H9 (cell line): Measurements from ENCODE around the gene PNKD. TPM values are rescaled to one million over a fixed set of nuclear protein-coding genes. Genes with fewer than 3 reads are reported as not detected.

Experiments used
- DNase-seq: peaks from one replicate; pipeline ENCODE4 v3.0.0-alpha.2; 2017
- H2AFZ ChIP-seq: one replicate; pipeline ENCODE4 v1.6.1; 2013; ENCODE audit warnings: mild to moderate bottlenecking, low read length, control low read depth, moderate library complexity
- H2AK5ac ChIP-seq: 2 replicates; pipeline ENCODE4 v1.6.1; 2013; ENCODE audit warnings: low read length, control low read depth, mixed read lengths; ENCODE audit not compliant: insufficient read length
- H2BK120ac ChIP-seq: one replicate; pipeline ENCODE4 v1.6.1; 2013; ENCODE audit warnings: low read depth, mild to moderate bottlenecking, low read length, control low read depth, inconsistent platforms; ENCODE audit not compliant: poor library complexity, severe bottlenecking
- H2BK12ac ChIP-seq: 2 replicates; pipeline ENCODE4 v1.6.1; 2013; ENCODE audit warnings: low read length, control low read depth, mixed read lengths, low read depth; ENCODE audit not compliant: insufficient read length
- H2BK15ac ChIP-seq: 2 replicates; pipeline ENCODE4 v1.6.1; 2013; ENCODE audit warnings: low read depth, low read length, control low read depth
- H2BK20ac ChIP-seq: one replicate; pipeline ENCODE4 v1.6.1; 2013; ENCODE audit warnings: low read depth, mild to moderate bottlenecking, low read length, control low read depth, inconsistent platforms; ENCODE audit not compliant: poor library complexity, severe bottlenecking
- H2BK5ac ChIP-seq: 2 replicates; pipeline ENCODE4 v1.6.1; 2013; ENCODE audit warnings: low read length, control low read depth, mixed read lengths; ENCODE audit not compliant: insufficient read length
- H3K14ac ChIP-seq: 2 replicates; pipeline ENCODE4 v1.6.1; 2013; ENCODE audit warnings: low read length, control low read depth; ENCODE audit not compliant: insufficient read depth
- H3K18ac ChIP-seq: 2 replicates; pipeline ENCODE4 v1.6.1; 2013; ENCODE audit warnings: low read depth, mild to moderate bottlenecking, mixed read lengths, low read length, control low read depth; ENCODE audit not compliant: insufficient read length
- H3K23ac ChIP-seq: 2 replicates; pipeline ENCODE4 v1.6.1; 2013; ENCODE audit warnings: low read length, control low read depth, mixed read lengths, low read depth; ENCODE audit not compliant: insufficient read length
- H3K23me2 ChIP-seq: 2 replicates; pipeline ENCODE4 v1.6.1; 2013; ENCODE audit warnings: low read depth, mild to moderate bottlenecking, mixed read lengths, low read length, control low read depth; ENCODE audit not compliant: insufficient read length, poor library complexity, severe bottlenecking
- H3K27ac ChIP-seq: 2 replicates; pipeline ENCODE4 v1.5.1; 2013; ENCODE audit warnings: low read length, control low read depth, mixed read lengths, low read depth; ENCODE audit not compliant: insufficient read length
- H3K27me3 ChIP-seq: 2 replicates; pipeline ENCODE4 v1.6.1; 2013; ENCODE audit warnings: low read length, control low read depth, inconsistent platforms; ENCODE audit not compliant: insufficient read depth
- H3K4ac ChIP-seq: 2 replicates; pipeline ENCODE4 v1.6.1; 2013; ENCODE audit warnings: low read depth, mild to moderate bottlenecking, control low read depth, inconsistent platforms, low read length, moderate library complexity
- H3K4me1 ChIP-seq: 2 replicates; pipeline ENCODE4 v1.6.1; 2013; ENCODE audit warnings: low read length, control low read depth, inconsistent platforms; ENCODE audit not compliant: insufficient read depth
- H3K4me2 ChIP-seq: 2 replicates; pipeline ENCODE4 v1.6.1; 2013; ENCODE audit warnings: low read length, control low read depth, mixed read lengths; ENCODE audit not compliant: insufficient read length, insufficient read depth
- H3K56ac ChIP-seq: 2 replicates; pipeline ENCODE4 v1.6.1; 2013; ENCODE audit warnings: low read depth, mild to moderate bottlenecking, mixed read lengths, low read length, control low read depth; ENCODE audit not compliant: insufficient read length
- H3K79me1 ChIP-seq: 2 replicates; pipeline ENCODE4 v1.6.1; 2013; ENCODE audit warnings: low read depth, mild to moderate bottlenecking, moderate library complexity, low read length, control low read depth, inconsistent platforms; ENCODE audit not compliant: insufficient read depth, poor library complexity, severe bottlenecking
- H3K79me2 ChIP-seq: 2 replicates; pipeline ENCODE4 v1.6.1; 2013; ENCODE audit warnings: low read length, control low read depth, inconsistent platforms; ENCODE audit not compliant: insufficient read depth
- H3K9ac ChIP-seq: 2 replicates; pipeline ENCODE4 v1.6.1; 2013; ENCODE audit warnings: low read length, control low read depth, mixed read lengths; ENCODE audit not compliant: insufficient read length; ENCODE audit errors: extremely low read depth
- H3K9me3 ChIP-seq: one replicate; pipeline ENCODE4 v1.6.1; 2013; ENCODE audit warnings: low read depth, low read length, inconsistent platforms; ENCODE audit not compliant: control insufficient read depth
- H3T11ph ChIP-seq: one replicate; pipeline ENCODE4 v1.6.1; 2013; ENCODE audit warnings: mild to moderate bottlenecking, low read length, control low read depth, inconsistent platforms
- H4K20me1 ChIP-seq: one replicate; pipeline ENCODE4 v1.6.1; 2013; ENCODE audit not compliant: control insufficient read depth, insufficient read length, insufficient read depth
- H4K5ac ChIP-seq: 2 replicates; pipeline ENCODE4 v1.6.1; 2013; ENCODE audit warnings: low read depth, mild to moderate bottlenecking, mixed read lengths, low read length, control low read depth; ENCODE audit not compliant: insufficient read length
- H4K8ac ChIP-seq: replicated peaks from 2 replicates; pipeline ENCODE4 v1.6.1; 2013; ENCODE audit warnings: low read length, control low read depth, mixed read lengths, low read depth; ENCODE audit not compliant: insufficient read length
- H4K91ac ChIP-seq: 2 replicates; pipeline ENCODE4 v1.6.1; 2013; ENCODE audit warnings: low read depth, mild to moderate bottlenecking, moderate library complexity, mixed read lengths, low read length, control low read depth; ENCODE audit not compliant: insufficient read length
- H3K27ac Mint-ChIP-seq, 3 experiments: 2 replicates in 2 of 3; 3 replicates in 1 of 3; pipeline ENCODE4 v1.8.0; 2020 to 2021; ENCODE audit warnings: mixed read lengths in 3 of 3, mild to moderate bottlenecking in 1 of 3, moderate library complexity in 1 of 3
- H3K27me3 Mint-ChIP-seq: 2 replicates; pipeline ENCODE4 v1.8.0; 2021; ENCODE audit warnings: low read depth, mild to moderate bottlenecking, moderate library complexity, mixed read lengths
- H3K36me3 Mint-ChIP-seq, 3 experiments: 2 replicates in 2 of 3; 3 replicates in 1 of 3; pipeline ENCODE4 v1.8.0; 2020 to 2021; ENCODE audit warnings: low read depth in 3 of 3, mixed read lengths in 3 of 3; ENCODE audit not compliant: insufficient read depth in 1 of 3
- H3K4me1 Mint-ChIP-seq, 2 experiments: 2 replicates each; pipeline ENCODE4 v1.8.0; 2020; ENCODE audit warnings: mixed read lengths in 2 of 2
- H3K4me3 Mint-ChIP-seq, 2 experiments: 2 replicates in 1 of 2; 3 replicates in 1 of 2; pipeline ENCODE4 v1.8.0; 2020 to 2021; ENCODE audit warnings: mild to moderate bottlenecking in 2 of 2, mixed read lengths in 2 of 2, moderate library complexity in 1 of 2
- H3K9me3 Mint-ChIP-seq, 2 experiments: 2 replicates in 1 of 2; 3 replicates in 1 of 2; pipeline ENCODE4 v1.8.0; 2020; ENCODE audit warnings: mild to moderate bottlenecking in 2 of 2, mixed read lengths in 2 of 2, moderate library complexity in 1 of 2
- CTCF ChIP-seq: fragments of 200-600 bp; sonication (generic); conservative IDR thresholded peaks from 3 replicates; pipeline ENCODE4 v1.8.0; 2021; ENCODE audit warnings: antibody characterized with exemption, mild to moderate bottlenecking
- WGBS: extraction: QIAGEN DNeasy Blood & Tissue Kit; methylation state at CpG from one replicate; pipeline ENCODE4 v1.1.7; 2013; ENCODE audit warnings: missing lambda C conversion rate, low lambda C conversion rate, mixed read lengths; ENCODE audit not compliant: insufficient read length; ENCODE audit errors: extremely low coverage; 5-methylcytosine and 5-hydroxymethylcytosine counted together
- total RNA-seq: library from RNA; stranded (reverse); gene quantifications from 2 replicates; pipeline ENCODE4 v1.2.1, GENCODE V29; 2021

PNKD gene
- total RNA-seq, 1 experiment from 2014 or later: 31.6 TPM

DNA sequence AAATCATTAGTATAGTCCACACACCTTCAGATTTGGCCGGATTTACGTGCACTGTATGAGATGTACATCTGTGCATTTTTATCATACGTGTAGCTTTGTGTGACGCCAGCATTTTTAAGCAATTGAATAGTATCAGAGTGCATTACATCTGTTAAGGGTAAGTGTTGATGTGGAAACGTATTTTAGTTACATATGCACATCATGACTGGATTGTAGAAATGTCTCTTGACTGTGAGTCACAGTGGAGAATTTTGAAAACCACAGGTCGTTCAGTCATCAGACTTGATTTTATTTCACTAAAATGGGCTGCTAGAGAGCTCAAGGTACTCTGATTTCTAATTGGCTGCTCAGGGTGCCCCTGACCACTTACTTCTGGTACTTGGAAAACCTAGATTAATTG is 14.9 kb upstream of the PNKD start:
- H3K27me3 Mint-ChIP-seq: no peaks in the 10 kb centered on the region
- Histone ChIP-seq H3K23me2 (no peaks in the 10 kb centered on the region), H3K4me2 (no peak overlapping the region), H3K14ac (no peak overlapping the region), H2BK12ac (no peak overlapping the region), H3K9ac (no peak overlapping the region), H3K79me2 (no peaks in the 10 kb centered on the region), H3K4ac (no peak overlapping the region), H3T11ph (no peak overlapping the region), H3K9me3 (no peaks in the 10 kb centered on the region), H2AK5ac (no peak overlapping the region), H2AFZ (no peak overlapping the region), H3K56ac (no peak overlapping the region), H3K4me1 (no peaks in the 10 kb centered on the region), H2BK120ac (no peak overlapping the region), H4K91ac (no peak overlapping the region), H2BK5ac (no peak overlapping the region), H2BK20ac (no peak overlapping the region), H3K79me1 (no peaks in the 10 kb centered on the region), H3K27ac (no peak overlapping the region), H3K18ac (no peak overlapping the region), H2BK15ac (no peak overlapping the region), H3K27me3 (no peaks in the 10 kb centered on the region), H4K8ac (no peak overlapping the region), H4K5ac (no peak overlapping the region), H3K23ac (no peak overlapping the region), H4K20me1 (no peaks in the 10 kb centered on the region)
- DNase-seq: no peak
- no peak for TF ChIP-seq CTCF
- WGBS: no CpG with 5 or more reads among the region's 6 CpGs
- H3K27ac Mint-ChIP-seq: no peak overlapping the region
- no peak overlapping the region for H3K4me3 Mint-ChIP-seq
- peaks cover 13 to 19% of the 10 kb centered on the region in 2 experiments for H3K4me1 Mint-ChIP-seq
- peaks cover 24 to 59% (median 51%) of the 10 kb centered on the region in 3 experiments for H3K36me3 Mint-ChIP-seq
- H3K9me3 Mint-ChIP-seq: no peaks in the 10 kb centered on the region
